GM18861 (cell line): ENCODE results near the gene SLC22A7.
"Not testable (repeated sequence)": the region's sequence is repeated elsewhere in the genome, so short reads cannot be mapped to it uniquely, and the experiment has no call there.

Source experiments
- ATAC-seq: cut with Tn5 transposase; IDR thresholded peaks from one replicate; pipeline ENCODE4 v1.9.1; 2021; ENCODE audit not compliant: unreplicated experiment

Gene SLC22A7

DNA sequence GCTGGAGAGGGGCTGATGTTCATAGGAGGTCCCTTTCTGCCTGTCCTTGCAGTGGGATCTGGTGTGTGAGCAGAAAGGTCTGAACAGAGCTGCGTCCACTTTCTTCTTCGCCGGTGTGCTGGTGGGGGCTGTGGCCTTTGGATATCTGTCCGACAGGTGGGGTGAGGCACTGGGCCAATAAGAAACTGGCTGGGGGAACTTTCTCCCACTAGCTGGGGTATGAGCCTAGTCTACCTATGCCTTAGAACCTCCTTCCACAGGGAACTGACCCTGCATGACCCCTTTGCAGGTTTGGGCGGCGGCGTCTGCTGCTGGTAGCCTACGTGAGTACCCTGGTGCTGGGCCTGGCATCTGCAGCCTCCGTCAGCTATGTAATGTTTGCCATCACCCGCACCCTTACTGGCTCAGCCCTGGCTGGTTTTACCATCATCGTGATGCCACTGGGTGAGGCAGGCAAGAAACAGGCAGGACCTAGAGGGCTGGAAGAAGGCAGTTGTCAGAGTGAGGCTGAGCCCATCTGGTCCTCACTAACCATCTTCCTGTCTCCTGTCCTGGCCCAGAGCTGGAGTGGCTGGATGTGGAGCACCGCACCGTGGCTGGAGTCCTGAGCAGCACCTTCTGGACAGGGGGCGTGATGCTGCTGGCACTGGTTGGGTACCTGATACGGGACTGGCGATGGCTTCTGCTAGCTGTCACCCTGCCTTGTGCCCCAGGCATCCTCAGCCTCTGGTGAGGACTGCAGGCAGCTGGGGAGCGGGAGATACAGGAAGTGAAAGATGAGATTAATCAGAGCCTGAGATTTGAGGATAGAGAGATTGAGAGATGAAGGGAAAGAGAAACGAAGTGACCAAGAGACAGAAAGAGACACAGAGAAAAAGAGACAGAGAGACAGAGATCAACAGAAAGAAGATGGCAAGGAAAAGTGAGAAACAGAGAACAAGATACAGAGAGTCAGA is 1.6 kb downstream of the SLC22A7 start:
- ATAC-seq = no peak

GRCh38 chr6:43301081-43301870 is 3.2 kb downstream of the SLC22A7 start:
- ATAC-seq = no peak

DNA sequence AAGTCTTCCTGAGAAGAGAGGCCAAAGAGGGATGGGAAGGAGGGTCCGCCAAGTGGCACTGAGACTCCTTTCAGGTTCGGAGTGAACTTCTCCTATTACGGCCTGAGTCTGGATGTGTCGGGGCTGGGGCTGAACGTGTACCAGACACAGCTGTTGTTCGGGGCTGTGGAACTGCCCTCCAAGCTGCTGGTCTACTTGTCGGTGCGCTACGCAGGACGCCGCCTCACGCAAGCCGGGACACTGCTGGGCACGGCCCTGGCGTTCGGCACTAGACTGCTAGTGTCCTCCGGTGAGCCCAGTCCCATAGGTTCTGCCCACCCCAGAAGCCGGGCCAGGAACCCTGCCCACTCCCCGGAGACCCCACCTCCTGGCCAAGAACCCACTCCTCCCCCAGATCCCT is 4.1 kb downstream of the SLC22A7 start:
- no peak for ATAC-seq

GRCh38 chr6:43303006-43303405 is 4.9 kb downstream of the SLC22A7 start:
- ATAC-seq = not testable (repeated sequence)

GRCh38 chr6:43303751-43304331 is 5.8 kb downstream of the SLC22A7 start:
- ATAC-seq = no peak

DNA sequence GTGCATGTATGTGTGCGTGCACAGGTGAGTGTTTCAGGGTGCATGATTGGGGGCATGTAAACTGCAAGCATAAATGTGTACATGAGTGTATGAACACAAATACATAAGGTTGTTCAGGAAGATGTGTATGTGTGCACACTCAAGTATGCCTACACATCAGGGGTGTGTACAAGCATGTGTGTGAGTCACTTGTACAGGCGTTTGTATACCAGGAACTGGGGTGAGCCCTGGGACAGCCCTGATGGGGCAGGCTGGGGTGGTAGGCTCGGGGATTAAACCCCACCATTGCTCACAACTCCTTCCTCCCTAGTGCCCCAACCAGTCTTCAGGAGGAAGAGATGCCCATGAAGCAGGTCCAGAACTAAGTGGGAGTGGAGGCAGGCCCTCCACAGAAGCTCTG is 6.3 kb downstream of the SLC22A7 start:
- no peak for ATAC-seq

DNA sequence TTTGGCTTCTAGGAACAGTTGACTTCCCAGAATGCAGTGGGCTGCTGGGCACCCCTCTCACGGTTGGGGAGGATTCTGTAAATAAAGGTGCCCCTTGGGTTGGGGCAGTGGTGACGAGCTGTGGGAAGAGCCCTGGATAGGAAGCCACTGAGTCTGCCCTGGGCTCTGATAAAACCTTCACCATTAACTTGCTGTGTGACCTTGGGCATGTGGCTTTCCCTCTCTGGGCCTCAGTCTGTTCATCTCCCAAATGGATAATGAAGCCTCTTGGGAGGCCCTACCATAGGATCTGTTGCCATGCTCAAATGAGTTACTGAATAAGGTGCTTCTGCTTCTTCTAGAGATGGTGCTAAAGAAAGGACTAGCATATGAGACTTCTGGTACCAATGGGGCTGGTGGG is 6.8 kb downstream of the SLC22A7 start:
- ATAC-seq = no peak

DNA sequence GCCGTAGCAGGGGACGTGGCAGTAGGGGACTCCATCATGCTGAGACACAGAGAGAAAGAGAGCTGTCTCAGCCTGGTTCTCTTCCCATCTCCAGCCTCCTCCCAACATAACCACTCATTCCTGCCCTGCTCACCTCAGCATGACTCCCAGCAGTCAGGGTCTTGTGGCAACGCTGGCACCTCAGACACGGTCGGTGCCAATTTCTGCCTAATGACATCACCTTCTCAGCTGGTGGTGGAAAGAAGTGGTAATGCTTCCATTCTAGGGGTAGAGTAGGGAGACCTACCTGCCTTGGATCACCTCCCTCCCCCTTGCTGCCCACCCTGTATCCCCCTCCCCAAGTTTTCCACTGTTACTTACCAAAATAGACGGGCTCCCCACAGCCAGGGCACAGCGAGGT is 8.0 kb downstream of the SLC22A7 start:
- no peak for ATAC-seq

GRCh38 chr6:43307451-43308100 is 9.5 kb downstream of the SLC22A7 start:
- no peak for ATAC-seq

DNA sequence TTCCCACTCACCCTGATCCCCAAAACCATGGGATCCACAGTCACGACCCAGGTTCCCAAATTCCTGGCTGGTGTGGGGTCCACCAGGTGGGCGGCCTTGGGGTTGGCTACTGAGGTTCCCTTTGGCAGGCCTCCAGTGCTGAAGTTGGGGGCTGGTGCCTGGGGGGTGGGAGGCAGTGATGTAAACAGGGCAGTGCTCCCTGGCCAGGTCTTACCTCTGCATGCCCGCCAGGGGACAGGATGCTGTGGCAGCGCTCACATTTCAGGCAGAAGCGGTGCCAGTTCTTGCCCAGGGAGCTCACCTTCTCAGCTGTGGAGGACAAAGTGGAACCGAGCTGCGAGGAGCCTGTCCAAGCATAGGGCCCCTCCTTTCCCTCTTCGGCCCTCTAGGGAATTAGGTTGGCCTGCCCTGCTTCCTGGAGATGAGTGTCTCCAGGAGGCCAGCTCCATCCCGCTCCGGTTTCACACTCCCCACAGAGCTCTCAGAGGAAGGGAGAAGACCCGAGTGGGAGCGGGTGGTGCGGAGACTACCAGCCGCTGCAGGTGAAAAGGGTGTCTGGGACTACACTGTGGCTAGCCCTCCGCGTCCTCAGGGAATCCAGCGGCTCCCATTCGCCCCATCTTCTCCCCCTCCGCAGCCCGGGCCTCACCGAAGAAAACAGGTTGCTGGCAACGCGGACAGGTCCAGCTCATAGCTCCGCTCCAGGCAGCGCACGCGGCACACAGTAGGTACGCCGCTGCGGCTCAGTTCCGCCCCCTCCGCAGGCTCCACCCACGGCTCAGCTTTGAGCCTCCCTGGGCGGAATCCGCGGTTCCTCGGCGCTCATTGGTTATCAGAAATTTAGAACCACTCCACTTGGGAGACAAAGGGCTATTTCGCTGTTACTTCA is 10.3 kb downstream of the SLC22A7 start, which contains the start of gene CRIP3:
Gene CRIP3 (minus strand): TSS at position 726 of the 889 bp plus-strand sequence. CDS start 34 bp downstream, at position 692.
- no peak for ATAC-seq

- no peak for ATAC-seq
These were observed 11.0 kb downstream of the SLC22A7 start for GRCh38 chr6:43308990-43309477.

DNA sequence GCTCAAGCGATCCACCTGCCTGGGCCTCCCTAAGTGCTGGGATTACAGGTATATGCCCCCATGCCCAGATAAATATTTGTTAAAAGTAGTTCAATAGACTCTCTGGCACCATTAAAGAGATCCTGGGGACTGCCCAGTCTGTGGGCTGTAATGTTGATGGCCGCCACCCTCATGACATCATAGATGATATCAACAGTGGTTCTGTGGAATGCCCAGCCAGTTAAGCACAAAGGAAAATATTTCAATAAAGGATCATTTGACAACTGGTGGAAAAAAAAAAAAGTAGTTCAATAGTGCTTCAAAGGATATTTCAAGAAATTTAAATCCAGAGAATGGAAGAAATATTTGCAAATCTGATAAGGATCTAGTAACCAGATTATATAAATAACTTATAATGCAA is 12.1 kb downstream of the SLC22A7 start:
- ATAC-seq = no peak

- ATAC-seq = no peak
These were observed 12.6 kb downstream of the SLC22A7 start for GRCh38 chr6:43310624-43311023.

GRCh38 chr6:43311666-43312065 is 13.6 kb downstream of the SLC22A7 start:
- no peak for ATAC-seq

DNA sequence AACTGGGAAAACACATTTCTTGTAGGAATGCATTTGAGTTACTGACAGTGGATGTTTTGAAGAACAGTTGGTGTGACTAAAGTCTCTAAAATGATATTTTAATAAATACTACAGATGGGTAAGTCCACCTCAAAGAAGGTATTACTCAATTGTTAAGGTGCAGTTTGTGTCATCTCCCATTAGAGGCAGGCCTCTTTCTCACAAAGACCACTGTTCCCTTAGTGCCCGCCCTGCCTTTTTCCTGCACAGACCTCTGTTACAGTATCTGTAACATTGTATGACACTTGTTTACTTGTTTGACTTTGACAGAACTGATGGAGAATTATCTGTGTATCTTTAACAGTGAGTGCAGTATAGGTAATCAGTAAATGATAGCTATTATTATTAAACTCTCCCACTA is 15.8 kb downstream of the SLC22A7 start:
- ATAC-seq = no peak

- no peak for ATAC-seq
These were observed 20.0 kb downstream of the SLC22A7 start for GRCh38 chr6:43318011-43318410.

DNA sequence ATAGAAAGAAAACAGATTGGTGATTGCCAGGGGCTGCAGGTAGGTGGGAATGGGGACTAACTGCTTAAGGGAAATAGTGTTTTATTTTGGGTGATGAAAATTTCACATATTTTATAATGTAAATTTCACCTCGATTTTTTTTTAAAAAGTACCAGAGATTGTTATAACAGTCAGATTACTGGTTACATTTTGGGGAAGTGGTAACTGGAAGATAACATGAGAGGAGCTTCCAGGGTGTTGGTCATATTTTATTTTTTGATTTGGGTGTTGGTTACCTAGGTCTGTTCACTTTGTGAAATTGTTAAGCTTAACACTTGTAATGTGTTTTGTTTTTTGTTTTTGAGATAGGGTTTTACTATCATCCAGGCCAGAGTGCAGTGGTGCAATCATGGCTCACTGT is 27.8 kb downstream of the SLC22A7 start:
- ATAC-seq = no peak

DNA sequence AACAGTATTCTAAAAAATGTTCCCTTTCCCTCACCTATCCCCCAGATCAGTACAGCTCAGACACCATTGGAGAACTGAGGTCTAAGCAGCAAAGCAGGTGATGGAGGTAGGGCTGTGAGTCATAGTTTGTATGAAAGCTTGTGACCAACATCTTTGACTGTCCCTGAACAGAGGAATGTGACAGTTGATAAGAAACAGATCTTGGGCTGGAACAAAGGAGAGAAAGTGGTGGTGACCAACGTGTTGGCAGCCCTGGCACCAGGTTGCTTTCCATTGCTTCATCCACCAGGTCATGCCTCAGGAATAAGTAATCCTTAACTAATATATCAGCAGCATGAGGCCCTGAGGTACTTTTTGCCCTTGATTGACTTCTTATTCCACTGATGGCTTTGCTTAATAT is 30.5 kb downstream of the SLC22A7 start:
- ATAC-seq = no peak

DNA sequence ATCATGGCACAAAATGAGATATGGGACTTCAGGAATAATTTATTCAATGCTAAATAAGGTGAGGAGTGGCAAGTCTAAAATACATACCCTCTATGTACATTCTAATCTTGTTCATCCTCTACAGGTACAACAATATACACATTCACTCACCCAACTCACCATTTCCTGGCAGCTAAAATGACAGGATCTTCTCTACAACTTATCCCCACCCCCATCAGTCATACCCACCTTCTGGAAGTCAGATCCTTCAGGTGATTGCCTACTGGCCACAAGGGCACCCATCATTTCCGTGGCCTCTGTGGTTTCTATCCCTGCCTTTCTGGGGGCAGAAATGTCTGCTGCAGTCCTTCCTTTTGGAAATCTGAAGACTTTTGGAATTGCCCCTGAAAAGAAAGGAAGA is 33.4 kb downstream of the SLC22A7 start:
- no peak for ATAC-seq

GRCh38 chr6:43331891-43332290 is 33.8 kb downstream of the SLC22A7 start:
- no peak for ATAC-seq
